Mesendoderm (in vitro differentiated cells): Measurements from ENCODE around the gene STOM.

ENCODE experiments used
- DNase-seq: peaks from one replicate; pipeline ENCODE4 v3.0.0; 2013
- H2AK5ac ChIP-seq: 2 replicates; pipeline ENCODE4 v1.6.1; 2013; ENCODE audit warnings: low read length, inconsistent platforms
- H2BK120ac ChIP-seq: 2 replicates; pipeline ENCODE4 v1.6.1; 2013; ENCODE audit warnings: low read depth, mild to moderate bottlenecking, low read length, moderate library complexity, mixed read lengths
- H2BK15ac ChIP-seq: replicated peaks from 2 replicates; pipeline ENCODE4 v1.6.1; 2013; ENCODE audit warnings: low read depth, mild to moderate bottlenecking, moderate library complexity
- H2BK5ac ChIP-seq: 2 replicates; pipeline ENCODE4 v1.6.1; 2013; ENCODE audit warnings: low read length, inconsistent platforms
- H3K18ac ChIP-seq: 2 replicates; pipeline ENCODE4 v1.6.1; 2013; ENCODE audit warnings: mild to moderate bottlenecking, low read length, mixed read lengths
- H3K23ac ChIP-seq: one replicate; pipeline ENCODE4 v1.6.1; 2013; ENCODE audit warnings: low read length
- H3K27ac ChIP-seq: 2 replicates; pipeline ENCODE4 v1.5.1; 2013; ENCODE audit warnings: low read depth, mild to moderate bottlenecking, inconsistent platforms, low read length, moderate library complexity
- H3K27me3 ChIP-seq: 2 replicates; pipeline ENCODE4 v1.6.1; 2013; ENCODE audit warnings: low read length, control low read depth, mild to moderate bottlenecking, inconsistent platforms; ENCODE audit not compliant: insufficient read depth, poor library complexity
- H3K36me3 ChIP-seq: 2 replicates; pipeline ENCODE4 v1.6.1; 2013; ENCODE audit warnings: low read length, inconsistent platforms; ENCODE audit not compliant: control insufficient read depth, insufficient read depth
- H3K4ac ChIP-seq: one replicate; pipeline ENCODE4 v1.6.1; 2013; ENCODE audit warnings: low read depth, mild to moderate bottlenecking, low read length, moderate library complexity
- H3K4me1 ChIP-seq: 2 replicates; pipeline ENCODE4 v1.6.1; 2013; ENCODE audit warnings: low read depth, low read length, inconsistent platforms; ENCODE audit not compliant: control insufficient read depth
- H3K4me2 ChIP-seq: 2 replicates; pipeline ENCODE4 v1.6.1; 2013; ENCODE audit warnings: low read length
- H3K4me3 ChIP-seq: 2 replicates; pipeline ENCODE4 v1.5.1; 2013; ENCODE audit warnings: mild to moderate bottlenecking, low read length
- H3K56ac ChIP-seq: one replicate; pipeline ENCODE4 v1.6.1; 2013; ENCODE audit warnings: low read length
- H3K79me1 ChIP-seq: 2 replicates; pipeline ENCODE4 v1.6.1; 2013; ENCODE audit warnings: low read length, inconsistent platforms
- H3K79me2 ChIP-seq: 2 replicates; pipeline ENCODE4 v1.6.1; 2013; ENCODE audit warnings: mild to moderate bottlenecking, low read length; ENCODE audit not compliant: control insufficient read depth, insufficient read depth
- H3K9ac ChIP-seq: 2 replicates; pipeline ENCODE4 v1.6.1; 2013; ENCODE audit warnings: low read length, inconsistent platforms
- H4K5ac ChIP-seq: one replicate; pipeline ENCODE4 v1.6.1; 2013; ENCODE audit warnings: low read length
- H4K8ac ChIP-seq: one replicate; pipeline ENCODE4 v1.6.1; 2013; ENCODE audit warnings: low read depth, mild to moderate bottlenecking, control low read depth, low read length, moderate library complexity
- WGBS: extraction: QIAGEN DNeasy Blood & Tissue Kit; methylation state at CpG from one replicate; pipeline ENCODE4 v1.1.7; 2013; ENCODE audit warnings: low lambda C conversion rate, missing lambda C conversion rate; ENCODE audit not compliant: insufficient coverage; ENCODE audit errors: extremely low coverage; 5-methylcytosine and 5-hydroxymethylcytosine counted together

Gene STOM

DNA sequence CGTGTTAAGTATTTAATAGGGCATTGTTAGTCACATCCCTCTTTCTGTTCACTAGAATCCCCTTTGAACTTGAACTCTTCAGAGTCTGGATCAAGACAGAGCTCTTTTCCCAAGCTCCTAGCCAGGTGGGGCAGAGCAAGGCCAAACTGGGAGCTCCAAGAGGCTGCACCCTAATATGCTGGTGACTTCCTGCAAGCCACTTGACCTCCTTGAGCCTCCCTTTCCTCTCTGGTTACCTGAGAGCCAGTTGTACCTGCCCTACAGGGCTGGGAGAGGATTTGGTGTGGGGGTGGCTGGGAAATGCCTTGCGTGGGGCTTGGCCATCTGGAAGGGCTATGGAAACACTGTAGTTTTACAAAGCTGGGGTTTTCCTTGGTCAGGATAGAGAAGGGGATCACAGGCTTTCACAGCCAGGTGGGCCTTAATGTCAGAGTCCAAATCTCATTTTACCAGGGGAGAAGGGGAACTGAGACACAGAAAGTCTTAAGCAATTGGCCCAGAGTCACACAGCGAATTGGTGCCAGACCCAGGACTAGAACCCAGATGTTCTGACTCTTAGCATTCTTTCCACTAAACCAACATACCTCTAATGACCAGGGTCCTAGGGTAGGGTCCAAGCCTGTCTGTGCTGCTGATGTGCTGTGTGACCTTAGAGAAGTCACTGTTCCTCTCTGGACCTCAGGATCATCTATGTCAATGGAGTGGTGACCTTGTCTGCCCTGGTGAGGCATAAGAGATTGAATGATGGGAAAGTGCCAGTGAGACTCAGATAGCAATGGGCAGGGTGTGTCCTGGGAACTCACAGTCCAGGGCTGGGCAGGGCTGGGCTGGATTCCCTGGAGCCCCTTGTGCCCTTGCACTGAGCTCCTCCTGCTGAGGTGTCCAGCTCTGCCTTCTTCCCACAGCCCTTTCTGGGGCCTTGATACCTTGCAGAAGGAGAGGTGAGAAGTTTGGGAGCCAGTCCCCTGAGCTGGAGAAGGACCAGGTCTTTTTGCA, 66.3 kb downstream of the STOM start:
- no peak for DNase-seq
- H3K27me3 ChIP-seq: no peaks in the 10 kb centered on the region
- H3K23ac ChIP-seq: no peak overlapping the region
- no peak overlapping the region for H3K9ac ChIP-seq
- WGBS: no CpG with 5 or more reads among the region's 3 CpGs
- no peak overlapping the region for H3K4me3 ChIP-seq
- no peaks in the 10 kb centered on the region for H3K36me3 ChIP-seq
- no peak overlapping the region for H2AK5ac ChIP-seq
- H3K4me1 ChIP-seq: no peaks in the 10 kb centered on the region
- H3K79me1 ChIP-seq: no peaks in the 10 kb centered on the region
- no peak overlapping the region for H2BK5ac ChIP-seq
- no peak overlapping the region for H3K4me2 ChIP-seq
- no peak overlapping the region for H3K18ac ChIP-seq
- no peak overlapping the region for H4K5ac ChIP-seq
- H4K8ac ChIP-seq: no peak overlapping the region
- no peaks in the 10 kb centered on the region for H3K79me2 ChIP-seq
- no peak overlapping the region for H3K56ac ChIP-seq
- H2BK120ac ChIP-seq: no peak overlapping the region
- H2BK15ac ChIP-seq: no peak overlapping the region
- no peak overlapping the region for H3K4ac ChIP-seq
- H3K27ac ChIP-seq: no peak overlapping the region

- Histone ChIP-seq H4K5ac (no peak overlapping the region), H2BK15ac (no peak overlapping the region), H3K23ac (no peak overlapping the region), H3K18ac (no peak overlapping the region), H3K79me1 (no peaks in the 10 kb centered on the region), H2BK5ac (no peak overlapping the region), H3K27me3 (no peaks in the 10 kb centered on the region), H4K8ac (no peak overlapping the region), H3K56ac (no peak overlapping the region), H3K36me3 (no peaks in the 10 kb centered on the region), H3K4me2 (no peak overlapping the region), H3K79me2 (no peaks in the 10 kb centered on the region), H3K9ac (no peak overlapping the region), H2BK120ac (no peak overlapping the region), H3K4me1 (peaks cover 2% of the 10 kb centered on the region), H2AK5ac (no peak overlapping the region), H3K27ac (no peak overlapping the region), H3K4me3 (no peak overlapping the region), H3K4ac (no peak overlapping the region)
- DNase-seq: no peak
- no CpG with 5 or more reads among the region's 13 CpGs for WGBS
Observed at GRCh38 chr9:121302786-121303185, 67.3 kb downstream of the STOM start.

DNA sequence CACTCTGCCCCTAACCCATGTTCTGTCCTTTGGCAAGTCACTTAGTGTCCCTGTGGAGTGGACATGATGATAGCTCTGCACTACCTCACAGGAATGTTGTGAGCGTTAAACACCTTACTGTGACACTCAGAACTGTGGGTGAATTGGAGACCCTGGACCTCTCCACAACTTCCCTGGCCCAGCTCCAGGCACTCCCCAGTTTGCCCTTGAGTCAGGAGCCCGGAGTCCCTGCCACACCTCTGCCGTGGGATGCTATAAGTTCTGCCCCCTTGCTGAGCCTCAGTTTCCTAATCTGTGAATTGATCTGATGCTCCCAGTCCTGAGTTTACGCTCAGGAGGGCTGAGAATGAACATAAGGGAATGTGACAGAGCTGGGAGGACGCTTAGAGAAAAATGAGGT, 67.7 kb downstream of the STOM start:
- Histone ChIP-seq H3K27me3 (no peaks in the 10 kb centered on the region), H2BK5ac (no peak overlapping the region), H3K79me1 (no peaks in the 10 kb centered on the region), H3K4me3 (no peak overlapping the region), H3K4me2 (no peak overlapping the region), H3K56ac (no peak overlapping the region), H4K5ac (no peak overlapping the region), H3K27ac (no peak overlapping the region), H2AK5ac (no peak overlapping the region), H3K79me2 (no peaks in the 10 kb centered on the region), H3K4me1 (peaks cover 2% of the 10 kb centered on the region), H3K36me3 (no peaks in the 10 kb centered on the region), H3K9ac (no peak overlapping the region), H2BK120ac (no peak overlapping the region), H4K8ac (no peak overlapping the region), H3K4ac (no peak overlapping the region), H3K23ac (no peak overlapping the region), H3K18ac (no peak overlapping the region), H2BK15ac (no peak overlapping the region)
- no CpG with 5 or more reads among the region's 5 CpGs for whole genome bisulfite sequencing
- no peak for DNase-seq

- H3K4me3 ChIP-seq: no peak overlapping the region
Observed at GRCh38 chr9:121301881-121302286, 68.2 kb downstream of the STOM start.

DNA sequence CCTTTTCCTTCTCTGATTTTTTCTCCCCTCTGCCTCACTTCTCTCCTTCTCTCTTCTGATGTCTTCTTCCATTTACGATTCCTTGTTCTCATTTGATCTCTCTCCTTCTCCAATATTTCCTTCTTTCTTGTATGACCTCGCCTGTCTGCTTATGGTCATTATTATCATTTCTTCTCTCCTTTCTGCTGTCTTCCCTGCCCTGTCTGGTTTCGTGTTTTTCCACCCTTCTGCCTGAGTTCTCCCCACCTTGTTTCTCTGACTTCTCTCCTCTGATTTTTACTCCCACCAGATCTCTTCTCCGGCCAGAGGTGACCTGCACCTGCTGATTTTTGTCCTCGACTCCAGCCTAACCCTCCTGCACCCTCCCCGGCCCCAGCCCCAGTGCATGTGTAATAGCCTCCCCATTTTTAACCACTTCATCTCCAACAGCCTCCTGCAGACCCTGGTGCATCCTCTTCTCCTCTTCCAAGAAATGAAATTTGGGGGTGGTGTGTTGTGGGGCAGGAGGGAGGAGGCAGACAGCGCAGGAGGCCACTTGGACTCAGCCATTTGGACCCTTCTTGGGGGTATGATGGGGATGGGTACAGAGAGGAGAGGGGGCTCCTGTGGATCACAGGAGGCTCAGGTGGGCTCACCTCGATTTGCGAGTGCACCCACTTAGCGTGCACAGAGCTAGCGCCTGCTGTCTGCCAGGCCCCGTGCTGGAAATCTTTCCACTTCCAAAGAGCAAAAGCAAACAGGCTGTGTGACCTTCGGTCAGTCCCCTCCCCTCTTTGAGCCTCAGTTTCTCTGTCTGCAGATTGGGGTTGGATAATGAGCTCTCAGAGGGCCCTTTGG, 69.5 kb downstream of the STOM start:
- no peak overlapping the region for H2BK120ac ChIP-seq
- H2BK5ac ChIP-seq: no peak overlapping the region

More at GRCh38 chr9:121301881-121302286, 68.2 kb downstream of the STOM start:
- no peaks in the 10 kb centered on the region for H3K79me1 ChIP-seq
- no peak for DNase-seq
- H4K5ac ChIP-seq: no peak overlapping the region
- H3K27me3 ChIP-seq: no peaks in the 10 kb centered on the region
- peaks cover 2% of the 10 kb centered on the region for H3K4me1 ChIP-seq
- H2AK5ac ChIP-seq: no peak overlapping the region
- no peak overlapping the region for H2BK15ac ChIP-seq
- H3K27ac ChIP-seq: no peak overlapping the region
- no peak overlapping the region for H3K18ac ChIP-seq
- WGBS: no CpG with 5 or more reads among the region's 11 CpGs
- H3K56ac ChIP-seq: no peak overlapping the region
- no peak overlapping the region for H2BK5ac ChIP-seq
- no peak overlapping the region for H3K4me2 ChIP-seq
- H3K36me3 ChIP-seq: no peaks in the 10 kb centered on the region
- H3K79me2 ChIP-seq: no peaks in the 10 kb centered on the region
- no peak overlapping the region for H3K23ac ChIP-seq
- no peak overlapping the region for H3K9ac ChIP-seq
- no peak overlapping the region for H3K4ac ChIP-seq
- H2BK120ac ChIP-seq: no peak overlapping the region
- H4K8ac ChIP-seq: no peak overlapping the region

More for the DNA sequence above, 69.5 kb downstream of the STOM start:
- no peak overlapping the region for H3K4ac ChIP-seq
- H3K4me1 ChIP-seq: peaks cover 2% of the 10 kb centered on the region
- H3K4me2 ChIP-seq: peak overlapping the region; percentile 50
- no peak overlapping the region for H2AK5ac ChIP-seq
- no peak overlapping the region for H3K27ac ChIP-seq
- no peaks in the 10 kb centered on the region for H3K79me1 ChIP-seq
- no peak overlapping the region for H3K23ac ChIP-seq
- H3K4me3 ChIP-seq: no peak overlapping the region
- H2BK15ac ChIP-seq: no peak overlapping the region
- no peak overlapping the region for H3K18ac ChIP-seq
- H3K9ac ChIP-seq: peak overlapping the region; percentile 58
- H3K27me3 ChIP-seq: no peaks in the 10 kb centered on the region
- no peak overlapping the region for H3K56ac ChIP-seq
- H4K5ac ChIP-seq: no peak overlapping the region
- H3K36me3 ChIP-seq: no peaks in the 10 kb centered on the region
- H3K79me2 ChIP-seq: no peaks in the 10 kb centered on the region
- H4K8ac ChIP-seq: no peak overlapping the region
- no peak for DNase-seq
- no CpG with 5 or more reads among the region's 13 CpGs for WGBS
